Upper lobe of left lung (tissue), 4 donors: Measurements from ENCODE around the gene SEMA4D.

ENCODE experiments used
- EP300 ChIP-seq, 4 donors: sonication (generic); formaldehyde crosslinking; IDR thresholded peaks; one replicate each; pipeline ENCODE4 v1.5.1; 2017; ENCODE audit warnings: antibody characterized with exemption in 4 of 4, control low read depth in 2 of 4
- POLR2A ChIP-seq, 4 donors: fragments of 450-650 bp; IDR thresholded peaks; one replicate each; pipeline ENCODE4 v1.5.1; 2016 to 2017; ENCODE audit warnings: antibody characterized with exemption in 4 of 4, mild to moderate bottlenecking in 2 of 4
- TF ChIP-seq, protein P1 (sequence below), 6 experiments: fragments of 450-650 bp in 4 of 6; fragments of 200-600 bp in 2 of 6; sonication (generic) in 2 of 6; IDR thresholded peaks; one replicate each; pipeline ENCODE4 v1.5.1; 2016 to 2019; ENCODE audit warnings: antibody characterized with exemption in 6 of 6

DNA sequence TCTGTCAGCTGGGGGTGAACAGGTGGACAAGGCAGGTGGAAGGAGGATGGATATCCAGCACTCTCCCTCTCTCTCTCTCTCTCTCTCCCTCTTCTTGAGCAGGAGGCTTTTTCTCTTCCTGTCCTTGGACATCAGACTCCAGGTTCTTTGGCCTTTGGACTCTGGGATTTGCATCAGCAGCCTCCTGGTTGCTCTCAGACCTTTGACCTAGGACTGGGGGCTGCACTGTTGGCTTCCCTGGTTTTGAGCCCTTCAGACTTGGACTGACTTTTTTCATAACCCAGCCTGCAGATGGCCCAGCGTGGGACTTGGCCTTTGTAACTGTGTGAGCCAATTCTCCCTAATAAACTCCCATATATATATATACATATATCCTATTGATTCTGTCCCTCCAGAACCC is 35.0 kb upstream of the SEMA4D start:
- TF ChIP-seq, protein P1, sequence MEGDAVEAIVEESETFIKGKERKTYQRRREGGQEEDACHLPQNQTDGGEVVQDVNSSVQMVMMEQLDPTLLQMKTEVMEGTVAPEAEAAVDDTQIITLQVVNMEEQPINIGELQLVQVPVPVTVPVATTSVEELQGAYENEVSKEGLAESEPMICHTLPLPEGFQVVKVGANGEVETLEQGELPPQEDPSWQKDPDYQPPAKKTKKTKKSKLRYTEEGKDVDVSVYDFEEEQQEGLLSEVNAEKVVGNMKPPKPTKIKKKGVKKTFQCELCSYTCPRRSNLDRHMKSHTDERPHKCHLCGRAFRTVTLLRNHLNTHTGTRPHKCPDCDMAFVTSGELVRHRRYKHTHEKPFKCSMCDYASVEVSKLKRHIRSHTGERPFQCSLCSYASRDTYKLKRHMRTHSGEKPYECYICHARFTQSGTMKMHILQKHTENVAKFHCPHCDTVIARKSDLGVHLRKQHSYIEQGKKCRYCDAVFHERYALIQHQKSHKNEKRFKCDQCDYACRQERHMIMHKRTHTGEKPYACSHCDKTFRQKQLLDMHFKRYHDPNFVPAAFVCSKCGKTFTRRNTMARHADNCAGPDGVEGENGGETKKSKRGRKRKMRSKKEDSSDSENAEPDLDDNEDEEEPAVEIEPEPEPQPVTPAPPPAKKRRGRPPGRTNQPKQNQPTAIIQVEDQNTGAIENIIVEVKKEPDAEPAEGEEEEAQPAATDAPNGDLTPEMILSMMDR (IDR thresholded peaks at IDR 0.05), result no peak
- TF ChIP-seq EP300 (IDR thresholded peaks at IDR 0.05) (no peak), POLR2A (IDR thresholded peaks at IDR 0.05) (no peak)
